Stimulated activated CD4-positive, alpha-beta T cell treated with anti-CD3 and anti-CD28 coated beads, Interleukin-2, amount 100 ng/mL, for 4 hours (primary cell): ENCODE results near the gene BTRC.
"Not testable (repeated sequence)": the region's sequence is repeated elsewhere in the genome, so short reads cannot be mapped to it uniquely, and the experiment has no call there.

Source experiments
- DNase-seq: peaks from one replicate; pipeline ENCODE4 v3.0.0-alpha.2; 2020; ENCODE audit warnings: low read depth

BTRC gene

GRCh38 chr10:101346177-101346576 lies 7.8 kb upstream of the BTRC start:
- DNase-seq, result no peak

GRCh38 chr10:101351017-101351416 lies 2.9 kb upstream of the BTRC start:
- no peak for DNase-seq

- DNase-seq, result no peak
Observed at GRCh38 chr10:101351477-101351876, 2.5 kb upstream of the BTRC start.

GRCh38 chr10:101352857-101353256 lies 1.1 kb upstream of the BTRC start:
- not testable (repeated sequence) for DNase-seq

GRCh38 chr10:101354328-101355071 lies 535 bp downstream of the BTRC start:
- no peak for DNase-seq

- DNase-seq, result no peak
Observed at GRCh38 chr10:101355072-101355706, 1.2 kb downstream of the BTRC start.

- no peak for DNase-seq
Observed at GRCh38 chr10:101356132-101356531, 2.2 kb downstream of the BTRC start.

- no peak for DNase-seq
Observed at GRCh38 chr10:101357958-101358357, 4.0 kb downstream of the BTRC start.

- DNase-seq, result no peak
Observed at GRCh38 chr10:101358706-101359300, 4.8 kb downstream of the BTRC start.

- not testable (repeated sequence) for DNase-seq
Observed at GRCh38 chr10:101360090-101360489, 6.1 kb downstream of the BTRC start.

GRCh38 chr10:101360841-101361240 lies 6.9 kb downstream of the BTRC start:
- not testable (repeated sequence) for DNase-seq

- DNase-seq, result no peak
Observed at GRCh38 chr10:101363850-101364400, 10.0 kb downstream of the BTRC start.

GRCh38 chr10:101364721-101365120 lies 10.8 kb downstream of the BTRC start:
- no peak for DNase-seq

- no peak for DNase-seq
Observed at GRCh38 chr10:101367569-101368453, 13.8 kb downstream of the BTRC start.

- no peak for DNase-seq
Observed at GRCh38 chr10:101373063-101373462, 19.1 kb downstream of the BTRC start.

GRCh38 chr10:101373993-101374392 lies 20.0 kb downstream of the BTRC start:
- DNase-seq, result not testable (repeated sequence)

- DNase-seq, result no peak
Observed at GRCh38 chr10:101375076-101375475, 21.1 kb downstream of the BTRC start.

GRCh38 chr10:101379663-101380352 lies 25.8 kb downstream of the BTRC start:
- DNase-seq, result no peak

GRCh38 chr10:101380353-101381017 lies 26.5 kb downstream of the BTRC start:
- DNase-seq, result no peak

GRCh38 chr10:101385866-101386658 lies 32.1 kb downstream of the BTRC start:
- no peak for DNase-seq
